ENCODE results near the gene SLC22A16.

Gene SLC22A16

GRCh38 chr6:110399219-110400071 lies 77.0 kb downstream of the SLC22A16 start:
- no peak for DNase-seq

DNA sequence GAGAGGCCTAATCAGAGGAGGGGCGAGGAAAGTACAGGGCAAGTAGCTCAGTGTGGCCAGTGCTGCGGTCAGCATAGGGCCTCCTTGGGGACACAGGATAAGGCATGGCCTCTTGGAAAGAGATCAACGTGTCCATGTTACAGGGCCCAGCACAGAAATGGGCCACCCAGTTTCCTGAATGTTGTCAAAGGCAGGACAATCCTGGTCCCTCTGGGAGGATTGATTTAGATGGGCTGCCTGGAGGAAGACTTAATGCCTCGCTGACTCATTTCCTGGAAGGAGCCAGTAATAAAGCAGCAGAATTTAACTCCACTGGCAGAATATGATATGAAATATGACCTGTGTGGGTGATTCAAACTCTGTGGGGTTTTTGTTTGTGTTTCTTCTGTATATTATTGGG lies 77.6 kb downstream of the SLC22A16 start:
- no peak for DNase-seq

DNA sequence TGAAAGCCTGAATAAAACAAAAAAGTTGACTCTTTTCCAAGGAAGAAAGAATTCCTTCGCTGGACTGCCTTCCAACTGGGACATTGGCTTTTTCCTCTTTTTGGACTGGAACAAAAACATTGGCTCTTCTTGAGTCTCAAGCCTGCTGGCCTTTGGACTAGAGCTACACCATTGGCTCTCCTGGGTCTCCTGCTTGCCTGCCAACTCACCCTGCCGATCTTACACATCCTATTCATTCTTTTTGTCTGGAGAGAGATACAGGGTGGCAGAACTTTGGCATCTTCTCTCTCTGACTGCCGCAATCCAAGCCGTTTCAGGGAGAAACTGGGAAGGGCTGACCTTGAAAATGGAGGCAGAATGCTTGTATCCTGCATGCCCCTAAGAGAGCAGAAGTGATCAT lies 81.2 kb downstream of the SLC22A16 start:
- no peak for DNase-seq

DNA sequence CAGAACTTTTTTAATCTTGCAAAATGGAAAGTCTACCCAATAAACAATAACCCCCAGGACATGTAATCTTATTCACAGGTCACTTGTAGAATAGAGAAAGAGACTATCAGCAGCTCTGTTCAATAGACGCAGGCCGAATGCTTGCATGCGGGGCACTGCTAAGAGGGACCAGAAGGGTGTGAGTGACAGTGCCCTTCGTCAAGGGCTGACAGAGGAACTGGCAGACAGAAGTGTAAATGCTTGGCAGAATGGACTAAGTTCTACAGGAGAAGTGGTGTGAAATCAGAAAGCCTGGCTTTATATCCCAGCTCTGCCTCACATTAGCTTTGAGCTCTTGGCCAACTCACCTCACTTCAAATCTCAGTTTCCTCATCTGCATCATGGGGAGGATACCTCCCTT lies 82.0 kb downstream of the SLC22A16 start:
- no peak for DNase-seq

- no peak for DNase-seq
These were observed 83.7 kb downstream of the SLC22A16 start for GRCh38 chr6:110392727-110393126.

DNA sequence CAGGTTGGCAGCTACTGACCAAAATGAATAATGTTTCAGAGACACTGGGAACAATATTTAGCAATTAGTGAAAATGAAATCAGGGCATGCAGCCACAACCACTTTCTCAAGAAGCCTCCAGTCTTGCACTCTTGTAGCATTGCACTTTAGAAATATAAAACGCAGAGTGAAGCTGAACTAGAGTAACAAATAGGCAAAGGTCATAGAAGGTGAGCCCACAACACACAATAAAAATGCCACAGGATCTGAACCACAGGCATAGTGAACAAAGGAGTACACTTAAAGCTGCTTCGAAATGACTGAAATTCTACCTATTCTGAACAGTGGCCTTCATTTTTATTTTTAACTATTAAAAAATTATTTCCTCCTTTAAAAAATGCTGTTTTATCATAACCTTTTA lies 86.0 kb downstream of the SLC22A16 start:
- no peak for DNase-seq

GRCh38 chr6:110389689-110390382 lies 86.6 kb downstream of the SLC22A16 start:
- DNase-seq: no peak

DNA sequence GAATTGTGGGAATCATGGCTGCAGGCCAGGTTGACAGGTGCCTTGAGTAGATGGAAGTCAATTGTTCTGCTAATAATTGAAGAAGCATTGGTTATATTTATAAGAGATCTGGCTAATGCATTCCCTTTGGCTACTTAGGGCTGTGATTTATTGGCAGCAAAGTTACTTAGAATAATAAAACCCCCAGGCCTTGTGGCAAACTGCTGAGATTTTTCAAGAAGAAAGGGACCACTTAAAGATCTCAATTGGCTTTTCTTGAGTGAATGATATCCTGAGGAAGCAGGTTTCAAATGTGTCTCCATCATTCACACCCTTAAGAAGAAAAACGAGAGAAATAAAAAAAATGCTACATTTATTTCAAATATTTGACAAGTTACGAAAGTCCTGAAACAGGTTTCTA lies 88.4 kb downstream of the SLC22A16 start:
- no peak for DNase-seq

- DNase-seq: no peak
These were observed 91.0 kb downstream of the SLC22A16 start for GRCh38 chr6:110385458-110385863.

DNA sequence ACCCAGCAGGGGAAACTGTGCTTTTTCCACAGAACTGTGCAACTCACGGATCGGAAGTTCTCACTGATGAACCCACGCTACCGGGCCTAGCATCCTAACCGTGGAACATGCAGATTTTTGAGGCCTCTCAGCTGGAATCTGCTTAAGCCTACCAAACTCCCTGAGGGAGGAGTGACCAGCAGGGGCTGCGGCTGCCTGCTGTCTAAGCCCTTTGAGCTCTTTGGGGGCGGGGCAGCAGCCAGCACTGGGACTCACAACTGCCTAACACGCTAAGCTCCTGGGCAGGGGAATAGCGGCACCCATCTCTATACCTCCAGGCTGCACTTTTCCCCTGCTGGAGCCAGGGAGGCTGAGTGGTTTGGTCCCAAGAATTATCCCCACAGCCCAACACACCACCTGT lies 97.9 kb downstream of the SLC22A16 start:
- DNase-seq: no peak
